NCI-H1694 treated with DMSO at 0.1 percent for 48 hours (cell line): ENCODE results near the gene QSER1.

ENCODE experiments used
- DNase-seq: peaks from one replicate; lab custom pipeline; 2025; lab: John Stamatoyannopoulos, UW

Gene QSER1

DNA sequence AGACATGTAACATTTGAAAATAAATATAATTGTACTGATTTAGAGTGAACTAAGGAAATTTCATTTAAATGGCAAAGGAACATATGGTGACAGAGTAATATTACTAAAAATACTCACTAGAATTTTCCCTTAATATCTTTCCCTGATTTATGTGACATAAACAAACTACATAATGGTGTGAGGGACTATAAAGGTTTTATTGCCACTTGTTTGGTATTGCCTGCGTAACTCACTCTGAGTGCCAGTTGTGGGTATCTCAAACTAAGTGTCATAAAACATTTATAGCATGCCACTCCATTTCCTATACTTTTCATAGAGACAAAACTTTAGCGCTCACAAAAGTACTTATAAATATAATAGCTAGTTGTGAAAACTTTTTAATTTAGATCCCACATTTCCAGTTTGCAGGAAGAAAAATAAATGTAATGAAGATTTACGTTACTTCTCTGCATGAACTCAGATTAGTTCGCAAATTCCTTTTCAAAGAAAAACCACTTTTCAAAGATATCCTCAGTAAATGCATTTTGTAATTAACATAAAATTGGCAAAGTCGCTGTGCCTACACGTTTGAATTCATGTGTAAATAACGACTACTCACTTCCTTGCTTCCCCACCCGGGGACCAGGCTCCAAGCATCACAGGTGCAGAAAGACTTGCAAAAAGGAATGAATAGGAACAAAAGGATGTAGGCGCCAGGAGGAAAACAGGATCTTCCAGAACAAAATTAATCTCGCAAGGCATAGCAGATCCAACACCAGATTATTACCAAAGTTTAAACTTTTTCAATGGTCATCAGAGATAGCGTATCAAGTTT lies 1.6 kb upstream of the QSER1 start:
- no peak for DNase-seq

DNA sequence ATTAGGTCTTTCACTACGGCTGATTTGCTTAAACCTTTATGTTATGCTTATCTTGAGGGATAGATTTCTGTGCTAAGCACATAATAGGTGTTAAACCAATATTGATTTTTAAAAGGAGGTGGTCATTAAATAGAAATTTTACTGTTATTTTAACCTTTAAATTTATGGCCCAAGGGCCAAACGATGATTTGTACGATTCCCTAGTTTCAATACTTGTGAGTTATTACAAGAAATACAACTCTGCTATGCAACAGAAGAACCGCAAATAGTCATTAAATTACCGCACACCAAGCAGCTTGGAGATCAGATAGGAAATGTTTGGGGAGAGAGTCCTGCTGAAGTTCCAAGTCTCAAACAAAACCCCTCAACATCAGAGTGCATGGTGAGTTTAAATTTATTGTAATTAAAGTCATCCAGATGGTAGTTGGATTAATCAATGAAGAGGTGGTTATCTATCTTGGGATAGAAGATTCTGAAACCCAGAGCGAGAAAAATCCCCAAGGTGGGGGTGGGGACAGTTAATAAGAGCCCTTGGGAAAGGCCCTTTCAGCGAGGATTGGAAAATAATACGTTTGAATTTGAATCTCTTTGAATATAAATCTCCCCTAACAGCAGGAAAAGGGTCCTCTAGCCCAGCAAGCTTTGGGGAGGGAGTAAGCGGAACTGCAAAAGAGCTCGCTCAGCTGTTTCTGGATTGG lies 805 bp upstream of the QSER1 start:
- DNase-seq = no peak

DNA sequence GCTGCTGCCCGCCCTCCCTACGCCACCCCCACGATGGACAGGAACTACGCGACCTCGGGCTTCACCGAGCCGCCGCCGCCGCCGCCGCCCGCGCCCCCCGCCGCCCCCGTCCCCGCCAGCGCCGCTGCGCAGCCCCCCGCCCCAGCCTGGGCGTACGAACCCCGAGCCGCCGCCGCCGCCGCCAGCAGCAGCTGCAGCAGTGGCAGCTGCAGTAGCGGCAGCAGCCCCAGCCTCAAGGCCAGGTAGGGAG lies 407 bp downstream of the QSER1 start:
- DNase-seq = no peak

DNA sequence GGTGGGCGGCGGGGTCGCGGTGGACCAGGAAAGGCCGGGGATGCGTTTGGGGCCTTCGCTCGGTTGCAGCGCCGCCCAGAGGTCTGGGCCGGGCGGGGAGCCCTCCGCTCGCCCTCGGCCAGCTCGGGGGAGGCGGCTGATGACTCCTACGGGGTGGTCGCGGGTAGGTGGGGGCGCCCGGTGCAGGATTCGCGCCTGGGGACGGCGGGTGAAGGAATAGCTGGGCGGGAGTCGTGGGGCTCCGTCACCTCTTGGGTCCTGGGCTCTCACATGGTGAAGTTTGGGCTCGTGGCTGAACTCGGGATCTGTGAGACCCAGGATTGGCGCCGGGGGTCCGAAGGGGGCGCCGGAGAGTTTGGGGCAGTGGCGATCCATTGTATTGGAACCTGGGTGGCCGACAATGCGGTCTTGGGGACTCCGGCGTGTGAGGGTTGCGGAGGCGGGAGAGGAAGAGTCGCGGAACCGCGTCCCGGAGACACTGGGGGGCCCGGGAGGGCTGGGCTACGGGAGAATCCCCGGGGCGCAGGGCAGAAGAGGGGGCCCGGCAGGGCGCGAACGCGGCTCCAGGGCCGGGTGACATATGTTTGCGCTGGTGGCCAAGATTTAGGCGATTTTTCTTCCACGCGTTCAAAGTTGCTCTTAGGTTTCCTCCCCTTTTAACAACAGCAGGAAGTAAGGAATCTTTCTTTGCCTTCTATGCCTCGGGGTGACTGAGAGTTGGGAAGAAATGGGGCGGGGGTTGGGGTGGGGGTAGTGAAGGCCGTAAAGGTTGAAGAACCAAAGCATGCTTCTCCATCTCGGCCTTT lies 935 bp downstream of the QSER1 start:
- DNase-seq = peak; percentile 32

DNA sequence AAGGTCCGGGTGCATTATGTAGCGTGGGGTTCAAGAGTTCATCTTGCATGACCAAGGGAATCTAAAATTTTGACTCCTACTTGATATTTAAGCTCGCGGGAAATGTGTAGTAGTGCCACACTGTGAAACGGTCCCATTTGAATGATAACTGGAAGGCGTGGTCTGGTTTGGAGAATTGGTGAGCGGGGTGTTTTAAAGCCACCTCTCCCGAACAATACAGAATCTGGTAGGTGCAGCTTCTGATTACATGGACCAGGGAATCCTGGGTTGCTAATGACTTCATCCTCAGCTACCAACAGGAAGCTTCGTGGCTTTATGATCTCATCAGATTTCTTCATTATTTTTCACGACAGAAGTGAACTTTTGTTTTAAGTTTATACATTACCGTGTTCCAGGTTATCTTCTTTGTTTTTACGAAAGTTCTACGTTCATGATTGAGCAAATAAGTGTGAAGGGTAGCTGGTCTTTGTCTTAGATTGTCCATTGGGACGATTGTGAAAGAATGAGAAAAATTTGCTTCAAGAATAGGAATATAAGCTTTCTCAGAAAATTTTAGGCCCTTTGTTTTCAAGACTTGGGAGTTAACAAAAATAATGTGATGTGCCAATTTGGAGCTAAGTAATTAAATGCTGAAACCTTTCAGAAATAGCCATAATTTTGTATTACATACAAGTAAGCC lies 1.7 kb downstream of the QSER1 start:
- DNase-seq = peak; percentile 89

DNA sequence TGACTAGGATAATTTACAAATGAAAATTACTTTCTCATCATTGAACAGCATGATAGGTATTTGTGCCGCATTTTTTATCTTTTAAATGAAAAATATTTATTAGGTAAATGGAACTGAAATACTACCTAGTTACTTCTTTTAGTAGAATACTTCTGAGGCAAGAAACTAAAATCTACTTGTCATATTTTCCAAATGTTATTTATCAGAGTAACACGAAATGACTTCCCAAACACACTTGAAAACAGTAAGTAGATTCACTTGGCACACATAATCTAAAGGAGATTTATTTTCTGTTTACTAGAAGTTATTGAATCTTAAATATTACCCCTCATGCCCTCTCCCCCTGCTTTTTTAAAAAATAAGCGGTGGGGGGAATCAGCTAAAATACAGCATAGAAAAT lies 2.3 kb downstream of the QSER1 start:
- DNase-seq = no peak

DNA sequence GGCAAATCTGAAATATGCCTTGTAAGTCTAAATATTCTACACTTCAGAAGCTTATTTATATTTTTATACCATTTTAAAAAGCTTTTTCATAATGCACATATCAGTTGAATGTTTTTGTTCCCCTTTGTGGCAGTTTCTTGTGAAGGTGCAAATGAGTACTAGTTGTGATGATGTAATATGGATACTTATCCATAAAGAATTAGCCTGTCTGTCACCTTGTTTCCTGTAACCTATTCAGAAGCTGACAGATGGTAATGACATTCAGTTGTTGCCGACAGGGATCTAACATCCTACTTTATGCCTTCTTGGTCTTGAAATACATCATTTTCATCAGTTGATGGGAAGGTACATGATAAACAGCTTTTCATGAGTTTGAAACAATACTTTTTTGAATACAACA lies 2.9 kb downstream of the QSER1 start:
- DNase-seq = peak; percentile 30

DNA sequence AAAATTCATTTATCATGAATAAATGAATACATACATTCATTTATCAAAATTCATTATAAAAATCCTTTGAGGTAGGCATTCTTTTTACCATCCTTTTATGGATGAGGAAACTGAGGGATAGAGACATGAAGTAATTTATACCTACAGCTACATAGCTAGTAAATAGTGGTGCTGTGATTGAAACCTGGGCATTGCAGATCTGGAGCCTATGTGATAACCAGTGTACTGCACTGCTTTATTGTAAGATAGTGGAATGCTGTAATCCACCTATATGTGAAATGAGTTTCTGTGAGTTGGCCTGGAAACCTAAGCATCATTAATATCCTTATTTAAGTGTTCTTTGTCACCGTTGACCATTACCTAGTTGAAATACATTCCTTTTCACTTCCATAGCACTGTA lies 4.5 kb downstream of the QSER1 start:
- DNase-seq = no peak

DNA sequence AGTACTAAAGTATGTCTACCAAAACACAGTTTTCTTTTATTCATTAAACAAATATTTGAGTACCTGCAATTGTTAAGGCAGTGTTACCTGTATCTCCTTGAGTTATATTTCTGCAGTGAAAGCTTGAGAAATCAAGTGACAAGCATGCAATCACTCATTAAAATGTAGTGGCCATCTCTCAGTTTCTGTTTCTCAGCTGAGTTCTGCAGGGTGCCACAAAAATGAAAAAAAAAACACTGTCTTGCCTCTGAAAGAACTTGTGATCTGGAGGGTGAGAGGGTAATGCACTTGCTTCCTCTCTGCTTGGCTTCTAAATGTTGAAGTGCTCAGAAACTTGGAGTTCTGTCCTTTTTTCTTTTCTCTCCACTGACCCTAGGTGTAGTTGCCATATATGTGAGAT lies 6.8 kb downstream of the QSER1 start:
- DNase-seq = no peak

DNA sequence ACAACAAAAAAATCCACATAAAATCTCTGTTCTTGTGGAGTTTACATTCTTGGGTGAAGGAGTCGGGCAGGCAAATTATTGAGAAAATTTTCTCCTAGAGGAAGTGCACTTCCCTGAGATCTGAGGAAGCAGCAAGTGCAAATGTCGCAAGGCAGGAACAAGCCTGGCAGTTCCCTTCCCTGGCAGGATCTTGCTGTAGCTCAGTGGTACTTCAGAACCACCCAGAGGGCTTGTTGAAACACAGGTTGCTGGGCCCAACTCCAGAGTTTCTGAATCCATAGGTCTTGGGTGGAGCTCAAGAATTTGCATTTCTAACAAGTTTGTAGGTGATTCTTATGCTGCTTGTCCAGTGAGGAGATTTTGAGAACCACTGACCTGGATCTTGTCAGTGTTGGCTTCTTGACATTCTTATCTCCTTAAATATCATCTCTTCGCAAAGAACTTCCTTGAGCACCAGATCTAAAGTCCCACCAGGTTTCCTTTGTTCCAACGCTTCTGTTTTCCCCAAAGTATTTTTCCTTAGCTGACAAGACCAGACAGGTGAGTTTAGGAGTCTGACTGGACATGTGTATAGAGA lies 9.6 kb downstream of the QSER1 start:
- no peak for DNase-seq

DNA sequence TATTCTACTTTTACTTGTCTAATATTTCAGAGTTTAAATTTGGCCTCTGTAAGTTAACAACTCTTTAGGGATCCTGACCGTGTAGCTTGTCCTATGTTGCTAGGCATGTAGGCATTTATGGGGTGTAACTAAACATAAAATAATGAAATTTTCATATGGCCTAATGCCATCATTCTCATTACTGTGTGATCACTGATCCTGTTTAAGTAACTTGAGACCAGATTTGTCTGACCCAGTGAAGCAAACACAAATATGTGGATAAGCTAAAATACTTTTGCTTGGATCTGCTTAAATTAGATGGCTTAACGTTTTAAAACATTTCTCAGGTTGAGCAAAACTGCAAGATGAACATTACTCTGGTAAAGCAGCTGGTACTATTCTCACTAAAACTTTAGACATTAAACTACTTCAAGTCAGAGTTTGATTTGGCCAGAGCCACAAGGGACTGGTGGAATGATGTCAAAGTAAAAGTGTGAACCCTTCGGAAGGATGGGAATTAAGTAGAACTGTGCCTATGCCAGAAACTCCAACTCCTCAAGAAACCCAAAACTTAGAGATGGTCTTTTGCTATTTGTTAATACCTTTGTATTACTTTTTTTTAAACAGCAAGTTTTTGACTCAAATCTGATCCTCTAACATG lies 12.5 kb downstream of the QSER1 start:
- no peak for DNase-seq

DNA sequence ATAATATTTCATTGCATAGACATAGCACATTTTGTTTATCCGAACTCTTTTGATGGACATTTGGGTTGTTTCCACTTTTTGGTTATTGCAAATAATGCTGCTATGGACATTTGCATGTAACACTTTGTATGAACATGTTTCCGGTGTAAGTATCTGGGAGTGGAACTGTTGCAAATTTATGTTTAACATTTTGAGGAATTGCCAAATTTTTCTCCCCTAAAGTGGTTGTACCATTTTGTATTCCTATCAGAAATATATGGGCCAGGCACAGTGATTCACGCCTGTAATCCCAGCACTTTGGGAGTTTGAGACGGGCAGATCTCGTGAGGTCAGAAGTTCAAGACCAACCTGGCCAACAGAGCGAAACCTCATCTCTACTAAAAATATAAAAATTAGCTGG lies 16.0 kb downstream of the QSER1 start:
- DNase-seq = no peak

DNA sequence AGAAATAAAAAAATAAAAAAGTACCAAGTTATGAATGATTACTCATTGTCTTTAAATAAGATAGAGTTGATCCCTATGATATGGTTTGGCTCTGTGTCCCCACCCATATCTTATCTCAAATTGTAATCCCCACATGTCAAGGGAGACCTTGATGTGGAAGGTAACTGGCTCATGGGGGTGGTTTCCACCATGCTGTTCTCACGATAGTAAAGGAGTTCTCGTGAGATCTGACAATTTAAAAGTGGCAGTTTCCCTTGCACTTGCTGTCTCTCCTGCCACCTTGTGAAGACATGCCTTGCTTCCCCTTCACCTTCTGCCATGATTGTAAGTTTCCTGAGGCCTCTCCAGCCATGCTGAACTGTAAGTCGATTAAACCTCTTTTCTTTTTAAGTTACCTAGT lies 18.8 kb downstream of the QSER1 start:
- DNase-seq = no peak

DNA sequence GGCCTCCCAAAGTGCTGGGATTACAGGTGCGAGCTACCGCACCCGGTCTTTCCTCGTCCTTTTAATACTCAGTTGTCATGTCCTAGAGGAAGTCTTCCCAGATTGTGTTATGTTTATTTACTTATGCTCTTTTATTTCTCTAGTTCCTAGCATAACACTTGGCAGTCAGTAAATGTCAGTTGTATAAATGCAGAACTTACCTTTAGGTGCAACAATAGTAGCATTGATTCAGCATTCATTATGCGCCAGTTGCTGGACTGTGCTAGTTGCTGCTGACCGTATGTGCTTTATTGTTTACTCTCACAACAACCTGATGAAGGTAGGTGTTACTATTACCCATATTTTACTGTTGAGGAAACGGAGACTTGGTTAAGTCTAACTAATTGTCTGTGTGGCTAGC lies 20.8 kb downstream of the QSER1 start:
- DNase-seq = no peak

DNA sequence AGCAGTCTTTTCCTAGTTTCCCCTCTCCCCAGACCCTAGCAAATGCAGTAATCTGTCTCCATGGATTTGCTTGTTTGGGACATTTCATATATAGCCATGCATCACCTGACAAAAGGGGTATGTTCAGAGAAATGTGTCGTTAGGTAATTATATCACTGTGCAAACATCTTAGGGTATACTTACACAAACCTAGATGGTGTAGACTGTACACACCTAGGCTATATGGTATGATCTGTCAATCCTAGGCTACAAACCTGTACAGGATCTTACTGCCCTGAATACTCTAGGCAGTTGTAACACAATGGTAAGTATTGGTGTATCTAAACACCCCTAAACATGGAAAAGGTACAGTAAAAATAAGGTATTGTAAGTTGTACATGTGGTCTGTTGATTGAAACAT lies 23.8 kb downstream of the QSER1 start:
- no peak for DNase-seq

DNA sequence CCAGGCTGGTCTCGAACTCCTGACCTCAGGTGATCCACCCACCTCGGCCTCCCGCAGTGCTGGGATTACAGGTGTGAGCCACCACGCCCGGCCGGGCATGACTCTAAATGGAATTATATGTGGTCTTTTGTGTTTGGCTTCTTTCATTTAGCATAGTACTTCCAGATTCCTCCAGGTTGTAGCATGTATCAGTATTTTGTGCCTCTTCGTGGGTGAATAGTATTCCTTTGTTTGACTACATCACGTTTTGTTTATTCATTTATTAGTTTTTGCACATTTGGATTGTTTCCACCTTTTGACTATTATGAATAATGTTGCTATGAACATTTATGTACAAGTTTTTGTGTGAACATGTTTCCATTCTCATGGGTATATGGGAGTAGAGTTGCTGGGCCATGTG lies 24.4 kb downstream of the QSER1 start:
- DNase-seq = no peak

DNA sequence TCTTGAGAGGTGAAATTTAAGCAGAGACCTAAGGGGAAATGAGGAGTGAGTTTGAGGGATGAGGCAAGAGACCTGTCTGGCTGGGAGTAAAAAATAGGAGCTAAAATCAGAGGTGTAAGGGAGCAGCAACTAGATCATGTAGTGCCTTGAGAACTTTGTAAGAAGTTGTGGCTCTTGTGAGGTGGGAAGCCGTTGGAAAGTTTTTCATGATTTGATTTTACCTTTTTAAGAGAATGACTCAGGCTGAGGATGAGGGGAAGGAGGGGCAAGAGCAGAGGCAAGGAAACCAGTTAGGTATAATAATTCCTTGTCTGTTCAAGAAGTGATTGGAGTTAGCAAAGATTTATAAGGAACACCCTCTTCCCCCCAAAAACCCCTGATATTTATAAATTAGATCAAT lies 25.8 kb downstream of the QSER1 start:
- no peak for DNase-seq

DNA sequence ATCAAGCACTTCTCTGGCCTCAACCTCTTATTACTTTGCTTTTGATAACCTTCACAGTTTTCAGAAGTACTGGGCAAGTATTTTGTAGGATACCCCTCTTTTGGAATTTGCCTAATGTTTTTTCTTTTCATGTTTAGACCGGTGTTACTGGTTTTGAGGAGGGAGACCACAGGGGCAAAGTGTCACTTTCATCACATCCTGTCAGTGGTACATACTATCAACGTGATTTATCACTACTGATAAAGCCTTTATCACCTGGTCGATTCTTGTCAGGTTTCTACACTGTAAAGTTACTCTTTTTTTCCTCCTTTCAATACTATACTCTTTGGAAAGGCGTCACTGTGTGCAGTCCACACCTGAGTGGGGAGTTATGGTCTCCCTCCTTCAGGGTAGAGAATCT lies 26.7 kb downstream of the QSER1 start:
- DNase-seq = no peak

DNA sequence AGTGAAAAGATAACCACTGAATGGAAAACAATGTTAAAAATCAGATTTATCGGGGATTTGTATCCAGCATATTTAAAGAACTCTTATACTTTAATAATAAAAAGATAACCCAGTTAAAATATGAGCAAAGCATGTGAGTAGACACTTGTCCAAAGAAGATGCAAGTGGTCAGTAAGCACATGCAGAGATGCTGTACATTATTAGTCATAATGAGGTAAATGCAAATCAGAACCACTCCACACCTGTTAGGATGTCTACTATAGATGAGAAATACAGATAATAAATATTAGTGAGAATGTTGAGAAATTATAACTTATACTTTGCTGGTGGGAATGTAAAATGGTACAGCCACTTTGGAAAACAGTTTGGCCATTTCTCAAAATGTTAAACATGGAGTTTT lies 28.0 kb downstream of the QSER1 start:
- DNase-seq = no peak

DNA sequence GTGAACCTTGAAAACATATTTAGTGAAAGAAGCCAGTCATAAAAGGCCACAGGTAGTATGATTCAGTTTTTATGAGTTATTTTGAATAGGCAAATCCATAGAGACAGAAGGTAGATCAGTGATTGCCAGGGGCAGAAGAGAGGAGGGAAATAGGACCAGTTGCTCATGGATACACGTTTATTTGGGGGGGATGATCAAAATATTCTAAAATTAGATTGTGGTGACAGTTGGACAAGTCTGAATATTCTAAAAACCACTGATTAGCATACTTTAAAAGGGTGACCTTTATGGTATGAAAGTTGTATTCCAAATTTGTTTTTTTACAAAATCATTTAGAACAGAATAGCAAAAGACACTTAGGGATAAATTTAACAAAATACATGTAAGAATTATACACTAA lies 28.6 kb downstream of the QSER1 start:
- DNase-seq = no peak

DNA sequence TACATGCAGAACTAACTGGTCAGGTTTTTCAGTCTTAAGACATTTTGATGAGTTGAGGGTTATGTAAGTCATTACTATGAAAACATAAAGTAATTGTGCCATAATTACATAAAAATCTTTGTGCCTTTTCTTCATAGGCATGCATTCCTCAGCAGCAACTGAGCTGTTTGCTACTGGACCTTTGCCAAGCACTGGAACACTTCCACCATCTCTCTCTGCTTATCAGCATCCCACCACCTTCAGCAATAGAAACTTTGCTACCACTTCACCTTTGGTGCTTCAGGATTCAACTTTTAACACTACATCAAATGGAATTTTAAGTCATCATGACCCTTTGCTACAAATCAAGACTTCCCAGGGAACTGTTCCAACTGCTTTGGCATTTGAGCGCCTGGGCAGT lies 39.0 kb downstream of the QSER1 start:
- no peak for DNase-seq

DNA sequence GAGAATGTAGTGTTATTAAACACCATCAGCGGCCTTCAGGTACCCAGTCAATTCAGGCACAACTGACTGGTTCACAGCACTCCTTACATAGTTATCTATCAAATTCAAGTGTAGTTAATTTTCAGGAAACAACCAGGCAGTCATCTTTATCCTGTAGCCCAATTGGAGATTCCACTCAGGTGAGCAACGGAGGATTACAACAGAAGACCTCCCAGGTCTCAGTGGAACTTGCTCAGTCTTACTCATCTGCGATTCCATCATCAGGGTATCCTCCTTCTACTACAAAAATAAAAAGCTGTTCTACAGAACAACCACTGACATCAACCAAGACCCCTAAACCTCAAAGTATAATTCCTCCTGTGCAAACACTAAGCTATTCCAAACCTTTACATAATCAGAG lies 39.6 kb downstream of the QSER1 start:
- no peak for DNase-seq
